ENCODE data around the gene PRDX4.
"Not testable (repeated sequence)": the region's sequence is repeated elsewhere in the genome, so short reads cannot be mapped to it uniquely, and the experiment has no call there.

The PRDX4 gene

GRCh38 chrX:23667239-23668177 is at the start of gene PRDX4:
PRDX4 (plus strand) TSS chrX:23667493; CDS start chrX:23667571, 78 bp downstream.
- peak; percentile 88 for DNase-seq

DNA sequence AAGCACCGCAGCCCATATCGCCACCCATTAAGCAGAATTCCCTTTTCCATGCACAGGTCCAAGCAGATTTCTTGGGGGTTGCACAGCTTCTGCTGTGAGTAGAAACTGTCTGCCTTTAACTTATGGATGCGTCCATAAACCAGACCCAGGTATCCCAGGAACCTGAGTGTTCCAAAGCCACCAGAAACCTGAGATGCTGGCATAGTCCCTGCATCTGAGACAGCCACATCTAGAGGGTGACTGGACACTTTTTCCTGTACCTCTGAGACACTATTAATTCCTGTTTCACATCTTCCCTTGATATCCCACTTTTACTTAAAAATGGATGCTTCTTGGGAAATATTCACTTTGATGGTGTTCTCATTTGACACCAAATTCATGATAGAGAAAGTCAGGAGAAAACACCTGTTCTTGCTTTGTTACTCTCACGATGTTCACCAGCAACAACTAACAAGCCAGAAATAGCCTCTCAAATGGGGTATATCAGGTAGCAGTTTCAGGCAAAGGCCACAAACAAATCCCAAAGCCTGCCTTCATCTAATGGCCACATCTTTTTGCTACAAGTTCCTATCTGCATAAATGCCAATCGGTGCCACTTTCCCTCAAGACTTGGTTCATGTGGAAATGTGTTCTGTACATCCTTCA is 45.5 kb upstream of the PRDX4 start:
- DNase-seq: no peak

DNA sequence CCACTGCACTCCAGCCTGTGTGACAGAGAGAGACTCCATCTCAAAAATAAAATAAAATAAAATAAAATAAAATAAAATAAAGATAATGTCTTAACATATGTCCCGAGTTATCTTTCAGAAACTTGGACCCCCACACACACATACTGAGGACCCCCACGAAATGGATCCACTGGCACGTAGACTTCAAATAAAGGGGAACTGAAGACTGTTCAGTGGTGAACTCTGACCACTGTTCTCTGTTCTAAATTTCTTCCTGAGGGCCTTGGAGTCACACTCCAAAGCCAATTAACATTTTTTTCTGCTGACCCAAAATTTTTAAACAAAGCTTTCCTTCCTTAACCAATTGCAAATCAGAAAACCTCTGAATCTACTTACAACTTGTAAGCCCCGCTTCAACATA is 43.5 kb upstream of the PRDX4 start:
- DNase-seq: no peak

DNA sequence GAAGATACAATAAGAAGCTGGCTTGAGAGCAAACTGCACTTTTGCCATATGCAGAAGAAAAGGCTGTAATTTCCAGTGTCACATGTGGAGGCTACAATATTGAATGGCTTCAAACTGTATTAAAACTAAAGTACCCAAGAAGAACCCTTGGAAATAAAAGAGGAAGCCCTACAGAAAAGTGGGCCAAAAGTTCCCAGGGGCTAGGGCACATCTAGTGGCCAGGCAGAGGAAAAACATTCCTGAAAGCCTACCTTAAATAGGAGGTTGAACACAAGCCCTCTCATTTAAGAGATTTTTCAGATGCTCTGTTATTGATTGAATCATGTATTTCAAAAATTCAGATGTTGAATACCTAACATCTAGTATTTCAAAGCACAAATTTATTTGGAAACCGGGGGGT is 40.6 kb upstream of the PRDX4 start:
- DNase-seq: no peak

DNA sequence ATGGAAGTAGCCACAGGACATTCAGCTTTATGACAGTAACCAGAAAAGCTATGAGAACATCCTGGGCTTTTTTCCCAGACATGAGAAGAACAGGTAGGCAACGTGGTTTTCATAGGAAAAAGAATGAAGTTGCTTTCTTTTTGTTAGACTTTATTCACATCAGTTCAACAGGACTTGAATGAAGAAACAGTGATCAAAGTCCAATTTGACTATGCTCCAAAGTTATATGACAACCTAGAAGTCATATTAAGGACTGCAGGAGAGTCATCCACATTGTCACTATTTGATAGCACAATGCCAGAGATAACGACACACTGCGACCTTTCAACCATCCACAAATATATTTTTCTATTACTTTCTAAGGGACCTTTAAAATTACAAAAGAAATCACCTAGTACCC is 39.2 kb upstream of the PRDX4 start:
- DNase-seq: no peak

DNA sequence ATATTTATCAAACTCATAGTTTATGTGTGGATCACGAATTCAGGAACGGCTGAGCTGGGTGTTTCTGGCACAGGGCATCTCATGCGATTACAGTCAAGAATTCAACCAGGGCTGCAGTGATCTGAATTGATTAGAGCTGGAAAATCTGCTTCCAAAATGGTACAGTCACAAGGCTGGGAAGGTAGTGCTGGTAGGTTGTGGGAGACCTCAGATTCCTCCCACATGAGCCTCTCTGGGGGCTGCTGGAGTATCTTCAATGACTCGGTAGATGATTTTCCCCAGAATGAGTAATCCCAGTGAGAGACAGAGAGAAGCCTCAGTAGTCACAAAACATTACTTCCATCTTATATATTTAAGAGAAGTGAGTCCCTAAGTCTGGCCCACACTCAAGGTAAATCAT is 36.2 kb upstream of the PRDX4 start:
- no peak for DNase-seq

DNA sequence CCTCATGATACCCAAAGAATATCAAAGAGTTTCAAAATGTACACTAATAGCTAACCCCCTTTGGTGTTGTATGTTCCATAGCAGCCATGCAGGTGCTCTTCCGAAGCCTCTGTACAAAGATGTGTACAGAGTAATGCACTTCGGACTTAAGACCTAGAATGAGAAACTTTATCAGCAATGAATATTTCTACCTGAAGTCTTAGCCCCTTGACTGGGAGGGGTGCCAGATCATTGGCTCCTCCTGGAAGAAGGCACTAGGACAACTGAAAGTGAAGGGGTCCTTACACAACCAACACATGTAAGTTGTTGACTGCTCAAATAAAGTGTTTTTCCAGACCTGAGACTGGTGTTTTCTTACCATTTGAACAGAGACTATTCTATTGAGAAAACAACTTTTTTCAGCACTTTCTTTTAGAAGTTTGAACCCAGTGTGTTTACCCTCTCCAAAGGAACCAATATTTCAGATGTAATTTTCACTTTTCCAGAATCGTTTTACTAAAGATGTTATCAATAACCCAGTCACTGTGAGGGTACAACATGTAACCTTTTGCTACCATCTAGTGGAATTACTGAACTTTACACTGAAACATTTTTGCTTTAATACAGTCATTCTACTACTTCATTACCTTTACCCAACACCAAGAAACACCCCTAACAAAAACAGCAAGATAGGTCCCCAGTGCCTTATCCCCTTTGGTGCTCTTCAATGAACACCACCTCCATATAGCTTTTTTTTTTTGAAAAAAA is 33.3 kb upstream of the PRDX4 start:
- DNase-seq: no peak

DNA sequence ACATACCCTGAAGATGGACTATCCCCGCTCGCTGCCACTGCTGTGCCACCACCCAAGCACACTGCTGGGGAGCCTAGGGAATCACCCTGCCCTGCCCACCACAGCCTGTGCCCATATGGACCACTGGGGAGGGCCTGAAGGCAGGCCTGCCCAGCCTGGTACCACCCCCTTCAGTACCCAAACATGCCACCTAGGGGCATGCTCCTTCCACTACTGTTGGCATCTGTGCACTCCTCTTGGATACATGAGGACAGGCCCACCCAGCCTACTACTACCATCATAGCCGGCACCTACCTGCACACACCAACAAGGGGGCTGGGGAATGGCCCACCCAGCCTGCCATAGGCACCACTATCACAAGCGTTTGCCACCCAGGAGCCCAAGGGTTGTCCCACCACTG is 30.1 kb upstream of the PRDX4 start:
- DNase-seq: no peak

DNA sequence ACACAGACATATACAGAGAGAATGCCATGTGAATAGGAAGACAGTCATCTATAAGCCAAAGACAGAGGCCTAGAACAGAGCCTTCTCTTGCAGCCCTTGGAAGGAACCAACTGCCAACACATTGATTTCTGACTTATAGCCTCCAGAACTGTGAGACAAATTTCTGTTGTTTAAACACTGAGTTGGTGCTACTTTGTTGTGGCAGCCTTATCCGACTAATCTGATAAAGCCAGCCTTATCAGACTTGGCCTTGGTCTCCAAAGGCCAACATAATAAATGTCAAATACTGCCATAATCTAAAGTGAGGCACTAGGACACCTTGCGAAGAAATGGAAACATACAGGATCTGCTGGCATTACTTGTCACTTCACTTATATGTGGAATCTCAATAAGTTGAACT is 24.3 kb upstream of the PRDX4 start:
- DNase-seq: no peak

DNA sequence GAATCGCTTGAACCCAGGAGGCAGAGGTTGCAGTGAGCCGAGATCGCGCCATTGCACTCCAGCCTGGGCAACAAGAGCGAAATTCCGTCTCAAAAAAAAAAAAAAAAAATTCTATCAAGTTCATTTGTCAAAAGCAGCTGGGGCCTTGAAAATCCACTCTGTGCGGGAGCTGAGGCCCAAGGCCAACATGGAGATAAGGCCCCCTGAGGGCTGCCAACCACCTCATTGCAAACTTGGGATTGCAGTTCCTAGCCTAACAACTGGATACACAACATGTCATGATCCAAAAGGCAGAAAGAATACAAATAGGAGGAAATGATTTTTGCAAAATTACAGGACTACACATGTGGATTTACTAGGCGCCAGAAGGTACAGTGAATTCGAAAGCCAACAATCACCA is 22.5 kb upstream of the PRDX4 start:
- DNase-seq: no peak

GRCh38 chrX:23656091-23656490 is 11.2 kb upstream of the PRDX4 start:
- no peak for DNase-seq

- no peak for DNase-seq
These were observed 10.6 kb upstream of the PRDX4 start for GRCh38 chrX:23656684-23657083.

- DNase-seq: no peak
These were observed 8.0 kb upstream of the PRDX4 start for GRCh38 chrX:23659339-23659738.

GRCh38 chrX:23660083-23660765 is 7.1 kb upstream of the PRDX4 start:
- DNase-seq: not testable (repeated sequence)

DNA sequence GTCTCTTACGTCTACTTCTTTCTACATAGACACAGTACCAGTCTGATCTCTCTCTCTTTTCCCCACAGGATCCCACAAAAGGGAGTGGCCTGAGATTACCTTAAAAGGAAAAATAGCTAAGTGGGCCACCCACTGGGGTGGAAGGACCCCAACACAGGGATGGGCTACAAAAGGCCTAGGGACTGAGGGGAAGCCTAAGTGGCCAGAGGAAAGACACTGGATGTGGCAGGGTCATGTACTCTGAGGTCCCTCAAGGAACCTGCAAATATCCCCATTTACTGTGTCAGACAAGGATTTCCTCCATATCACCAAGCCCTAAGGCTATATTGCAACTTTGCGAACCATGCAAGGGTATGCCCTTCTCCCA is 6.5 kb upstream of the PRDX4 start:
- DNase-seq: no peak

DNA sequence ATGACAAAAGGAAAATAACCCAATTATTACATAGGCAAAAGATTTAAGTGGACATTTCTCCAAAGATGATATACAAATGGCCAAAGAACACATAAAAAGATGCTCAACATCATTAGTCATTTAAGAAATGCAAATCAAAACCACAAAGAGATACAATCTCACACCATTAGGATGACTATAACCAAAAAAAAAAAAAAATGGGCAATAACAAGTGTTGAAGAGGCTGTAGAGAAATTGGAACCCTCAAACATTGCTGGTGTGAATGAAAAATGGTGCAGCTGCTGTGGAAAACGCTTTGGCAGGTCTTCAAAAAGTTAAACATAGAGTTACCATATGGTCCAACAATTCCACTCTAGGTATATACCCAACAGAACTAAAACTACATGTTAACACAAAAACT is 5.6 kb upstream of the PRDX4 start:
- DNase-seq: no peak

DNA sequence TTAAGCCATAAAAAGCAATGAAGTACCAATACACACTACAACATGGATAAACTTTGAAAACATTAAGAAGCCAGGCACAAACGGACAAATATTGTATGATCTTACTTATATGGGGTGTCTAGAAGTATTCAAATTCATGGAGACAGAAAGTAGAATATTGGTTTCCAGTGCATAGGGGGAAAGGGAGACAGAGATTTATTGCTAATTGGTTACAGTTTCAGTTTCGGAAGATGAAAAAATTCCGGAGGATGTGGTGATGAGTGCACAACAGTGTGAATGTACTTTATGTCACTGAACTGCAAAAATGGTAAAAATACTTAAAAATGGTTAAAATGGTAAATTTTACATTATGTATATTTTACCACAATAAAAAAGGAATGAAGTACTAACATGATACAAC is 5.1 kb upstream of the PRDX4 start:
- no peak for DNase-seq

GRCh38 chrX:23662853-23663252 is 4.4 kb upstream of the PRDX4 start:
- DNase-seq: no peak

- no peak for DNase-seq
These were observed 2.8 kb upstream of the PRDX4 start for GRCh38 chrX:23664496-23664895.

- no peak for DNase-seq
These were observed 1.0 kb upstream of the PRDX4 start for GRCh38 chrX:23666282-23666681.

GRCh38 chrX:23668335-23668734 is 1.0 kb downstream of the PRDX4 start:
- no peak for DNase-seq

DNA sequence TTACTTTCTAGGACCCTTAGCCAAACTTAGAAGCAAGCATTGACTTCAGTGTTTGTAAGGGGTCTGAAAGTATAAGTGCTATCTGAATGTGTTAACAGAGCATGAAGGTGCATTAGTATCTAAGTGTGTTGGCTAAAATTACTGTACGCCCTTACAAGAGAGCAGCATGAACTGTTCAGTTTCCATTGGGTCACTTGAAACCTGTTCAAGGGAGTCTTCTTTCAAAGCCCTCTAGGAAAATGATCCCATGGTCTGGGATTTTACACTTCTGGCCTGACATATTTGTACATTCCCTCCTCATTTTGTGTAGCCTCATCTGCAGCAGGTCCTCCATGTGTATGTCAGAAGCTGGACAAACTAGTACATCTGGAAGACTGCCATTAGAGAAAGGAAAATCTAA is 3.2 kb downstream of the PRDX4 start:
- no peak for DNase-seq

DNA sequence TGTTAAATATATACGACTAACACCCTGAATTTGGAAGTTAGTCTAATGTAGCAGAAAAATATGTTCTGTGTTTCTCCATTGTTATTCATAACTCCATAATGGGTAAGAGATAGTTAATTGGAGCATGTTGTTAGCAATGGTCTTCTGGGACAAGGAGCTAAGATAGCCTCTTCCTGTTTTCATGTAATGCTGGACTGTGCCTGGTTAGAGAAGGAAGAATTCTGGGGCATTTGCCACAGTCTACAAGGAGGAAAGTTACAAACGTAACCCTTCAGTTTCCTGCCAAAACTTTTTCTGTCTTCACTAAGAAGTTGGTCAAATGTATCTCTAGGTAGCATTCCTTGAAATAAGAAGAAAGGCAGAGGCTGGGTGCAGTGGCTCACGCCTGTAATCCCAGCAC is 5.8 kb downstream of the PRDX4 start:
- no peak for DNase-seq

Measured in NCI-H146 (cell line).